GM12891 (cell line): ENCODE data around the gene FZR1.

Source experiments
- PAX5 ChIP-seq: IDR thresholded peaks from 2 replicates; pipeline ENCODE4 v1.6.1; 2011; ENCODE audit warnings: low read length, moderate library complexity, mild to moderate bottlenecking; ENCODE audit not compliant: insufficient read depth, severe bottlenecking
- POLR2A ChIP-seq: IDR thresholded peaks from 2 replicates; pipeline ENCODE4 v1.6.1; 2011; ENCODE audit warnings: low read depth, low read length, control low read depth
- POLR2AphosphoS5 ChIP-seq: IDR thresholded peaks from 2 replicates; pipeline ENCODE4 v1.6.1; 2011; ENCODE audit warnings: low read depth, low read length, control low read depth
- TAF1 ChIP-seq: IDR thresholded peaks from 2 replicates; pipeline ENCODE4 v1.6.1; 2011; ENCODE audit warnings: low read depth, low read length, control low read depth

DNA sequence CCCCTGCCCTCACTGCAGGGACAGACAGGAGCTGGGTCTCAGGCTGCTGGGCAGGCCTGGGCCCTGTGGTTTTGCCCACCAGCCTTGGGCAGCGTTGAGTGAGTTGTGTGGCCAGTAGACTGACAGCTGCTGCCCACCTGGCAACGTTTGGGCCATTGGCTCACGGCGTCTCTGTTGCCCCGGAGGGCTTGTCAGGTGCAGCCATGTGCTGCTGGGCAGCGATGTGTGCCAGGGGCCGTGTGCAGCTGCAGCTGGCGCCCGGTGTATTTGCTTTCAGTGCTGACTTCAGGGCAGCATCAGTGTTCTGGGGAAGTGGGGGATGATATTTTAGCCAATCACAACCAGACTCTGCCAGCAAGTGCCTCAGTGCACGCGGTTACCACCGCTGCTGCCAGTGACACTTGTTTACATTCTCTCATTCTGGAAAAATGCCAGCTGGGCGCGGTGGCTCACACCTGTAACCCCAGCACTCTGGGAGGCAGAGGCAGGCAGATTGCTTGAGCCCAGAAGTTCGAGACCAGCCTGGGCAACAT lies 10.6 kb downstream of the FZR1 start:
- TF ChIP-seq POLR2A (no peak), POLR2AphosphoS5 (no peak), TAF1 (no peak), PAX5 (no peak)
